Activated CD4-positive, alpha-beta T cell treated with anti-CD3 and anti-CD28 coated beads, Interleukin-2, amount 50 U/mL, for 24 hours (primary cell): ENCODE measurements around the gene CD58.

ENCODE experiments used
- DNase-seq, 2 donors: peaks; one replicate each; pipeline ENCODE4 v3.0.0-alpha.2; 2020; ENCODE audit warnings: low read depth in 1 of 2, low spot score in 1 of 2

The CD58 gene

GRCh38 chr1:116544588-116545358 is 26.1 kb downstream of the CD58 start:
- no peak for DNase-seq

- DNase-seq, result no peak
Observed at GRCh38 chr1:116540088-116540487, 30.7 kb downstream of the CD58 start.

- peak in 1 of 2 donors; percentile 51 for DNase-seq
Observed at GRCh38 chr1:116538544-116538943, 32.3 kb downstream of the CD58 start.

GRCh38 chr1:116537898-116538297 is 32.9 kb downstream of the CD58 start:
- DNase-seq, result no peak

GRCh38 chr1:116537040-116537831 is 33.6 kb downstream of the CD58 start:
- DNase-seq, result no peak

GRCh38 chr1:116534014-116534739 is 36.6 kb downstream of the CD58 start:
- DNase-seq, result no peak

GRCh38 chr1:116533429-116533820 is 37.4 kb downstream of the CD58 start:
- DNase-seq, result no peak

- DNase-seq, result no peak
Observed at GRCh38 chr1:116532671-116533428, 38.0 kb downstream of the CD58 start.

GRCh38 chr1:116531917-116532316 is 38.9 kb downstream of the CD58 start:
- DNase-seq, result no peak

GRCh38 chr1:116529681-116530080 is 41.1 kb downstream of the CD58 start:
- DNase-seq, result no peak

GRCh38 chr1:116529199-116529631 is 41.6 kb downstream of the CD58 start:
- DNase-seq, result no peak

GRCh38 chr1:116528329-116529083 is 42.3 kb downstream of the CD58 start:
- no peak for DNase-seq

GRCh38 chr1:116525440-116525839 is 45.4 kb downstream of the CD58 start:
- DNase-seq, result no peak

- DNase-seq, result no peak
Observed at GRCh38 chr1:116521186-116521585, 49.6 kb downstream of the CD58 start.

- no peak for DNase-seq
Observed at GRCh38 chr1:116518400-116518799, 52.4 kb downstream of the CD58 start.

GRCh38 chr1:116516631-116517030 is 54.2 kb downstream of the CD58 start:
- no peak for DNase-seq

GRCh38 chr1:116515702-116516101 is 55.1 kb downstream of the CD58 start:
- DNase-seq, result no peak

- DNase-seq, result no peak
Observed at GRCh38 chr1:116514708-116515525, 55.9 kb downstream of the CD58 start.

- no peak for DNase-seq
Observed at GRCh38 chr1:116513956-116514355, 56.9 kb downstream of the CD58 start.
